PC-3 (cell line): Measurements from ENCODE around the gene ETFDH. TPM values are rescaled to one million over a fixed set of nuclear protein-coding genes. Genes with fewer than 3 reads are reported as not detected.

Source experiments
- ATAC-seq: fragments of 200-7000 bp; cut with Tn5 transposase; 2 replicates; pipeline ENCODE4 v1.9.1; 2020; ENCODE audit warnings: mild to moderate bottlenecking, moderate library complexity
- BruUV-seq: library from RNA; stranded (reverse); fragments of 400-500 nt; replicated peaks from 2 replicates; lab custom pipeline; 2021; lab: Mats Ljungman, UMichigan
- CTCF ChIA-PET: fragments of 300-600 bp; sonication (Branson Sonifier 250); formaldehyde crosslinking; loops from one replicate; lab custom pipeline; 2022; ENCODE audit warnings: antibody characterized with exemption; lab: Charles Lee
- POLR2A ChIA-PET: fragments of 300-600 bp; sonication (Branson Sonifier 250); formaldehyde crosslinking; loops from one replicate; lab custom pipeline; 2022; ENCODE audit warnings: antibody characterized with exemption; ENCODE audit not compliant: unreplicated experiment; lab: Charles Lee
- DNase-seq: peaks from one replicate; pipeline ENCODE4 v3.0.0-alpha.2; 2015
- H2AFZ ChIP-seq: fragments of 300-600 bp; sonication (generic); 2 replicates; pipeline ENCODE4 v1.6.0; 2016; ENCODE audit warnings: antibody characterized with exemption, low read length
- H3F3A ChIP-seq: fragments of 300-600 bp; sonication (generic); one replicate; pipeline ENCODE4 v1.6.0; 2017; ENCODE audit warnings: antibody characterized with exemption, low read length, control low read depth, mild to moderate bottlenecking; ENCODE audit not compliant: unreplicated experiment
- H3K27ac ChIP-seq: fragments of 300-600 bp; sonication (generic); 2 replicates; pipeline ENCODE4 v1.5.1; 2016; ENCODE audit warnings: mild to moderate bottlenecking, low read length
- H3K27me3 ChIP-seq: fragments of 300-600 bp; sonication (generic); 2 replicates; pipeline ENCODE4 v1.6.1; 2016; ENCODE audit warnings: low read length, mixed read lengths
- H3K36me3 ChIP-seq: fragments of 300-600 bp; sonication (generic); 2 replicates; pipeline ENCODE4 v1.6.1; 2016; ENCODE audit warnings: low read depth, mixed run types, low read length, mixed read lengths
- H3K4me1 ChIP-seq: fragments of 300-600 bp; sonication (generic); 2 replicates; pipeline ENCODE4 v1.5.1; 2016; ENCODE audit warnings: low read length; ENCODE audit not compliant: insufficient read depth
- H3K4me2 ChIP-seq: fragments of 300-600 bp; sonication (generic); 2 replicates; pipeline ENCODE4 v1.6.0; 2016; ENCODE audit warnings: low read length
- H3K4me3 ChIP-seq: fragments of 300-600 bp; sonication (generic); 2 replicates; pipeline ENCODE4 v1.5.1; 2016; ENCODE audit warnings: mild to moderate bottlenecking, low read length, mixed read lengths
- H3K79me2 ChIP-seq: fragments of 300-600 bp; sonication (generic); 2 replicates; pipeline ENCODE4 v1.6.1; 2017; ENCODE audit warnings: low read length, mixed read lengths
- H3K9ac ChIP-seq: fragments of 300-600 bp; sonication (generic); 2 replicates; pipeline ENCODE4 v1.6.0; 2016; ENCODE audit warnings: mild to moderate bottlenecking, low read length
- H3K9me2 ChIP-seq: fragments of 300-600 bp; sonication (generic); replicated peaks from 2 replicates; pipeline ENCODE4 v1.6.1; 2016; ENCODE audit warnings: mixed run types, low read length, mixed read lengths
- H3K9me3 ChIP-seq: fragments of 300-600 bp; sonication (generic); 2 replicates; pipeline ENCODE4 v1.6.1; 2016; ENCODE audit warnings: low read length, mixed read lengths
- H4K20me1 ChIP-seq: fragments of 300-600 bp; sonication (generic); 2 replicates; pipeline ENCODE4 v1.6.1; 2016; ENCODE audit warnings: low read length, mixed read lengths
- EZH2 ChIP-seq: fragments of 300-600 bp; sonication (generic); IDR thresholded peaks from one replicate; pipeline ENCODE4 v1.6.1; 2017; ENCODE audit warnings: antibody characterized with exemption, mild to moderate bottlenecking, low read length; ENCODE audit not compliant: unreplicated experiment
- EZH2phosphoT487 ChIP-seq: fragments of 300-600 bp; sonication (generic); IDR thresholded peaks from 2 replicates; pipeline ENCODE4 v1.6.1; 2018; ENCODE audit warnings: mild to moderate bottlenecking, antibody characterized with exemption, low read length, borderline replicate concordance
- intact Hi-C: fragments of 100-400 bp; cut with micrococcal nuclease; formaldehyde crosslinking; loops from 2 replicates; pipeline ENCODE4 v1.9.0; 2023
- total RNA-seq: library from RNA; depleted of rRNA; stranded (reverse); fragments of >200 nt; gene quantifications from 2 replicates; pipeline ENCODE4 v1.2.3, GENCODE V29; 2014
- TF ChIP-seq, protein P1 (sequence below): fragments of 300-600 bp; sonication (generic); conservative IDR thresholded peaks from 2 replicates; pipeline ENCODE4 v1.5.1; 2017; ENCODE audit warnings: antibody characterized with exemption, low read depth, mild to moderate bottlenecking, low read length

The ETFDH gene
- total RNA-seq, 1 experiment from 2014 or later, result 22.4 TPM

DNA sequence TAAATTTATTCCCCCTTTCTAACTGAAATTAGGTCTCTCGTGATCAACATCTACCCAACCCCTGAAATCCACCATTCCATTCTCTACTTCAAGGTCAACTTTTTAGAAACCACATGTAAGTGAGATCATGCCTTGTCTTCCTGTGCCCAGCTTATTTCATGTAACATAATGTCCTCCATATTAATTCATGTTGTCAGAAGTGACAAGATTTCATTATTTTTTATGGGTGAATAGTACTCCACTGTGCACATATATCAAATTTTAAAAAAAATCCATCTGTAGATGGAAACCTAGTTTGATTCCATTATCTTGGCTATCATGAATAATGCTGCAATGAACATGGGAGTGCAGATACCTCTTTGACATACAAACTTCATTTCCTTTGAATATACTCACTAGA lies 49.6 kb downstream of the ETFDH start:
- peak overlapping the region; percentile 95; the same call in 1 of the 2 replicates for H3K9ac ChIP-seq
- peaks cover 26% of the 10 kb centered on the region for H3K36me3 ChIP-seq
- H3F3A ChIP-seq, result no peaks in the 10 kb centered on the region
- CTCF ChIA-PET, result no interaction called here
- H3K27me3 ChIP-seq, result no peaks in the 10 kb centered on the region
- H2AFZ ChIP-seq, result no peak overlapping the region
- peak overlapping the region; percentile 91 for H3K4me2 ChIP-seq
- H3K9me3 ChIP-seq, result no peaks in the 10 kb centered on the region
- POLR2A ChIA-PET, result no interaction called here
- peaks cover 30% of the 10 kb centered on the region for H3K79me2 ChIP-seq
- H4K20me1 ChIP-seq, result no peaks in the 10 kb centered on the region
- H3K27ac ChIP-seq, result no peak overlapping the region
- no peaks in the 10 kb centered on the region for H3K9me2 ChIP-seq
- DNase-seq (no peak), ATAC-seq (no peak)
- 0 out of 2 replicates have a peak, but pooled peaks cover 6% of the 10 kb centered on the region for H3K4me1 ChIP-seq
- peak overlapping the region; percentile 92 for H3K4me3 ChIP-seq
- intact Hi-C loops, result no loop called here
- BruUV-seq, result no TSS peak
- TF ChIP-seq, protein P1, sequence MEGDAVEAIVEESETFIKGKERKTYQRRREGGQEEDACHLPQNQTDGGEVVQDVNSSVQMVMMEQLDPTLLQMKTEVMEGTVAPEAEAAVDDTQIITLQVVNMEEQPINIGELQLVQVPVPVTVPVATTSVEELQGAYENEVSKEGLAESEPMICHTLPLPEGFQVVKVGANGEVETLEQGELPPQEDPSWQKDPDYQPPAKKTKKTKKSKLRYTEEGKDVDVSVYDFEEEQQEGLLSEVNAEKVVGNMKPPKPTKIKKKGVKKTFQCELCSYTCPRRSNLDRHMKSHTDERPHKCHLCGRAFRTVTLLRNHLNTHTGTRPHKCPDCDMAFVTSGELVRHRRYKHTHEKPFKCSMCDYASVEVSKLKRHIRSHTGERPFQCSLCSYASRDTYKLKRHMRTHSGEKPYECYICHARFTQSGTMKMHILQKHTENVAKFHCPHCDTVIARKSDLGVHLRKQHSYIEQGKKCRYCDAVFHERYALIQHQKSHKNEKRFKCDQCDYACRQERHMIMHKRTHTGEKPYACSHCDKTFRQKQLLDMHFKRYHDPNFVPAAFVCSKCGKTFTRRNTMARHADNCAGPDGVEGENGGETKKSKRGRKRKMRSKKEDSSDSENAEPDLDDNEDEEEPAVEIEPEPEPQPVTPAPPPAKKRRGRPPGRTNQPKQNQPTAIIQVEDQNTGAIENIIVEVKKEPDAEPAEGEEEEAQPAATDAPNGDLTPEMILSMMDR, result no peak
- TF ChIP-seq EZH2 (no peak), EZH2phosphoT487 (no peak)

DNA sequence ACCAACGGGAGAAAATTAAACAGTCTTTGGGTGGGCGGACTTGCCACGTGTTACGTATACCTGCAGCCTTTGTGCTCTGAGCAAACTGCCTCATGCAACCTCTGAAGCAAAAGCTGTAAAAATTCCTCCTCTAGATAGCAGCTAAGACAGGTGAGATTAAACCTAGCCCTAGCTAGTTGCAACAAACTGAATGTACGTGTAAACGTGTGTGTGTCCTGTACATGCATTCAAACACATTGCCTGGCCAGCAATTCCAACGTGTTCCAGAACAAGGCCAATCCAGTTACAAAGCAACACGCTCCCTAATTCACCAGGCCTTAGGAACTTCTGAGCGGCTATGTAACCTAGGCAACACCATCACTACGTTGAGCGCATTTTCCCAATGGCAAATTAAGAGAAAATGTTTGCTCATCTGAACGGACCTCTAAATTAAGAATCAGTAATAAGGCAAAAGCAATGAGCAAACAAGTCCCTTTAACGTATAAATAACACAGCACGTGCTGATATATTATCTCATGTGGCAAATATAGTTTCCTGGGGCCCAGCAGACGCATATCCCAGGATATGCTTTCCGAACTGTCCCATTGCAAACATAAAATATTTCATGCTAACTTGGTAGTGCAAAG lies 50.3 kb downstream of the ETFDH start:
- H3K9me3 ChIP-seq, result no peaks in the 10 kb centered on the region
- H3K4me1 ChIP-seq, result 0 out of 2 replicates have a peak, but pooled peaks cover 6% of the 10 kb centered on the region
- H3K4me2 ChIP-seq, result peak overlapping the region; percentile 91
- no peaks in the 10 kb centered on the region for H3K27me3 ChIP-seq
- peak overlapping the region; percentile 58 for H3K27ac ChIP-seq
- ATAC-seq, result peak; percentile 39
- intact Hi-C loops, result no loop called here
- BruUV-seq, result no TSS peak
- H3K79me2 ChIP-seq, result peaks cover 30% of the 10 kb centered on the region
- peak overlapping the region; percentile 91 for H2AFZ ChIP-seq
- peak overlapping the region; percentile 95 for H3K9ac ChIP-seq
- H3K36me3 ChIP-seq, result peaks cover 22% of the 10 kb centered on the region
- no peaks in the 10 kb centered on the region for H4K20me1 ChIP-seq
- no peaks in the 10 kb centered on the region for H3K9me2 ChIP-seq
- ChIA-PET CTCF (no interaction called here), POLR2A (no interaction called here)
- no peaks in the 10 kb centered on the region for H3F3A ChIP-seq
- H3K4me3 ChIP-seq, result peak overlapping the region; percentile 92
- TF ChIP-seq EZH2phosphoT487 (no peak), EZH2 (no peak)
- TF ChIP-seq, protein P1, result no peak
- peak; percentile 26 for DNase-seq
